K562 (cell line): ENCODE data around the gene ZKSCAN3. TPM values are rescaled to one million over a fixed set of nuclear protein-coding genes. Genes with fewer than 3 reads are reported as not detected.
A peak's percentile ranks its signal among the peaks of the same experiment; 100 is the strongest.

Experiments used
- CBX3 ChIP-seq, 2 experiments: IDR thresholded peaks; 1 replicate in 1 of 2; 2 replicates in 1 of 2; pipeline ENCODE4 v1.6.1; 2012; ENCODE audit warnings: inconsistent platforms in 2 of 2, low read length in 2 of 2, borderline replicate concordance in 1 of 2, control low read depth in 1 of 2
- DNMT1 ChIP-seq: fragments of 450-650 bp; IDR thresholded peaks from 2 replicates; pipeline ENCODE4 v1.6.1; 2016; ENCODE audit warnings: antibody characterized with exemption, mild to moderate bottlenecking
- HDAC6 ChIP-seq: IDR thresholded peaks from 2 replicates; pipeline ENCODE4 v1.6.1; 2012; ENCODE audit warnings: low read depth, mild to moderate bottlenecking, control low read depth, inconsistent platforms, low read length, moderate library complexity
- KDM1A ChIP-seq, 2 experiments: fragments of 450-650 bp; IDR thresholded peaks; 2 replicates each; pipeline ENCODE4 v1.6.1; 2016; ENCODE audit warnings: mild to moderate bottlenecking in 2 of 2
- NR2C1 ChIP-seq, 2 experiments: fragments of 450-650 bp; IDR thresholded peaks; 2 replicates each; pipeline ENCODE4 v1.6.1; 2017; ENCODE audit warnings: mild to moderate bottlenecking in 2 of 2, antibody characterized with exemption in 1 of 2, inconsistent platforms in 1 of 2, missing compliant biosample characterization in 1 of 2, missing genetic modification characterization in 1 of 2
- RBM25 ChIP-seq: fragments of 200-400 bp; formaldehyde crosslinking; IDR thresholded peaks from 2 replicates; pipeline ENCODE4 v1.6.1; 2018; ENCODE audit warnings: low read length, low read depth, moderate library complexity; ENCODE audit not compliant: severe bottlenecking
- TARDBP ChIP-seq: fragments of 450-650 bp; IDR thresholded peaks from 2 replicates; pipeline ENCODE4 v1.6.1; 2016
- TEAD4 ChIP-seq, 2 experiments: sonication (generic) in 1 of 2; formaldehyde crosslinking in 1 of 2; IDR thresholded peaks; 2 replicates each; pipeline versions ENCODE4 v1.6.1 to v1.8.0; 2012 to 2022; ENCODE audit warnings: borderline replicate concordance in 1 of 2, inconsistent platforms in 1 of 2, low read length in 1 of 2, mild to moderate bottlenecking in 1 of 2, missing genetic modification reagents in 1 of 2
- TRIM28 ChIP-seq: fragments of 450-650 bp; IDR thresholded peaks from 2 replicates; pipeline ENCODE4 v1.6.1; 2017
- ZNF224 ChIP-seq: sonication (generic); formaldehyde crosslinking; IDR thresholded peaks from 2 replicates; pipeline ENCODE4 v1.8.0; 2022; ENCODE audit warnings: mild to moderate bottlenecking, missing genetic modification reagents
- ZNF347 ChIP-seq: fragments of 450-650 bp; formaldehyde crosslinking; IDR thresholded peaks from 2 replicates; pipeline ENCODE4 v1.4.0; 2020; ENCODE audit warnings: low read depth, mild to moderate bottlenecking, moderate library complexity
- polyA plus RNA-seq, 8 experiments: library from polyadenylated mRNA; depleted of rRNA in 4 of 8; stranded (reverse) in 5 of 8; unstranded in 3 of 8; fragments of >200 nt; fragmentation: Nextera tagmentation in 2 of 8; fragmentation: Illumina TruSeq in 1 of 8; extraction: Ambion mirVana in 2 of 8; extraction: Trizol in 1 of 8; gene quantifications; 2 replicates each; pipeline versions ENCODE4 v1.2.1 to v1.2.3, GENCODE V29; 2011 to 2014; ENCODE audit warnings: inconsistent platforms in 1 of 8, missing spikeins in 1 of 8
- total RNA-seq, 7 experiments: library from RNA; depleted of rRNA in 6 of 7; stranded (reverse); fragments of >200 nt in 6 of 7; fragmentation: Illumina TruSeq in 2 of 7; extraction: Trizol in 2 of 7; gene quantifications; 2 replicates each; pipeline versions ENCODE4 v1.2.1 to v1.2.3, GENCODE V29; 2011 to 2021; ENCODE audit warnings: low replicate concordance in 1 of 7
- TF ChIP-seq, protein P1 (sequence below): fragments of 450-650 bp; IDR thresholded peaks from 2 replicates; pipeline ENCODE4 v1.6.1; 2016; ENCODE audit warnings: mild to moderate bottlenecking
- TF ChIP-seq, protein P2 (sequence below): fragments of 200-600 bp; sonication (generic); IDR thresholded peaks from one replicate; pipeline ENCODE4 v1.6.1; 2012; ENCODE audit warnings: mild to moderate bottlenecking, low read depth, low read length, inconsistent platforms

Gene ZKSCAN3
- total and polyA plus RNA-seq, 9 of the 15 experiments (the other 6 are each of a cell fraction or from before 2014, with no cell fraction given), result 3.0 to 12.4 (median 10.2) TPM

DNA sequence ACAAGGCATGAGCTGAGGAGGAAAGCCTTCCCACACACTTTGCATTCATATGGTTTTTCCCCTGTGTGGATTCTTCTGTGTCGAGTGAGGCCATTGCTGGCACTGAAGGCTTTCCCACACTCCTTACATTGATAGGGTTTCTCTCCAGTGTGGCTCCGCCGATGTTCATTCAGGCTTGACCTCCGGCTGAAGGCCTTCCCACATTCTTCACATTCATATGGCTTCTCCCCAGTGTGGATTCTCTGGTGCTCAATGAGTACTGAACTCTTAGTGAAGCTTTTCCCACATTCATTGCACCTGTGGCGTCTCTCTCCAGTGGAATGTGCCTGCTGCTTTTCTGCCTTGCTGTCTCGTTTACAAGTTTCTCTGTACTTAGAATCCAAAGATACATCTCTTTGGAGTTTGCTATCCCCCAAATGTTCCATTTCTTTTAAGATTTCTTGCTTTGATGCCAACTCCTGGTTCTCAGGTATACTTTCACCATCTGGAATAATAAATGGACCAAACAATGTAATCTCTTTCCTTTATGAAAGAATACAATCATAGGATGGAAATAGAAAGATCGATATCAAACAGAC, 23.3 kb upstream of the ZKSCAN3 start (continued):
- no peak for TF ChIP-seq DNMT1
- peak; percentile 95 for TF ChIP-seq HDAC6
- TF ChIP-seq ZNF224 (CRISPR knock-in tag), result no peak
- peak; percentile 11 to 99 for TF ChIP-seq CBX3 (IDR thresholded peaks at IDR 0.05; ENCODE audit: borderline replicate concordance in 1 of 2, low read length in 2 of 2)
- peak; percentile 46 for TF ChIP-seq TEAD4 (IDR thresholded peaks at IDR 0.05; ENCODE audit: low read length)
- no peak for TF ChIP-seq TEAD4 (CRISPR knock-in tag; IDR thresholded peaks at IDR 0.05; ENCODE audit: borderline replicate concordance)
- TF ChIP-seq RBM25, result peak; percentile 88
- TF ChIP-seq KDM1A (IDR thresholded peaks at IDR 0.05), result peak; percentile 59 to 70
- TF ChIP-seq, protein P1, sequence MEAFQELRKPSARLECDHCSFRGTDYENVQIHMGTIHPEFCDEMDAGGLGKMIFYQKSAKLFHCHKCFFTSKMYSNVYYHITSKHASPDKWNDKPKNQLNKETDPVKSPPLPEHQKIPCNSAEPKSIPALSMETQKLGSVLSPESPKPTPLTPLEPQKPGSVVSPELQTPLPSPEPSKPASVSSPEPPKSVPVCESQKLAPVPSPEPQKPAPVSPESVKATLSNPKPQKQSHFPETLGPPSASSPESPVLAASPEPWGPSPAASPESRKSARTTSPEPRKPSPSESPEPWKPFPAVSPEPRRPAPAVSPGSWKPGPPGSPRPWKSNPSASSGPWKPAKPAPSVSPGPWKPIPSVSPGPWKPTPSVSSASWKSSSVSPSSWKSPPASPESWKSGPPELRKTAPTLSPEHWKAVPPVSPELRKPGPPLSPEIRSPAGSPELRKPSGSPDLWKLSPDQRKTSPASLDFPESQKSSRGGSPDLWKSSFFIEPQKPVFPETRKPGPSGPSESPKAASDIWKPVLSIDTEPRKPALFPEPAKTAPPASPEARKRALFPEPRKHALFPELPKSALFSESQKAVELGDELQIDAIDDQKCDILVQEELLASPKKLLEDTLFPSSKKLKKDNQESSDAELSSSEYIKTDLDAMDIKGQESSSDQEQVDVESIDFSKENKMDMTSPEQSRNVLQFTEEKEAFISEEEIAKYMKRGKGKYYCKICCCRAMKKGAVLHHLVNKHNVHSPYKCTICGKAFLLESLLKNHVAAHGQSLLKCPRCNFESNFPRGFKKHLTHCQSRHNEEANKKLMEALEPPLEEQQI, result 0 out of 2 replicates have a peak, but pooled peaks have one; percentile 27
- TF ChIP-seq TRIM28, result peak; percentile 100
- TF ChIP-seq, protein P2, sequence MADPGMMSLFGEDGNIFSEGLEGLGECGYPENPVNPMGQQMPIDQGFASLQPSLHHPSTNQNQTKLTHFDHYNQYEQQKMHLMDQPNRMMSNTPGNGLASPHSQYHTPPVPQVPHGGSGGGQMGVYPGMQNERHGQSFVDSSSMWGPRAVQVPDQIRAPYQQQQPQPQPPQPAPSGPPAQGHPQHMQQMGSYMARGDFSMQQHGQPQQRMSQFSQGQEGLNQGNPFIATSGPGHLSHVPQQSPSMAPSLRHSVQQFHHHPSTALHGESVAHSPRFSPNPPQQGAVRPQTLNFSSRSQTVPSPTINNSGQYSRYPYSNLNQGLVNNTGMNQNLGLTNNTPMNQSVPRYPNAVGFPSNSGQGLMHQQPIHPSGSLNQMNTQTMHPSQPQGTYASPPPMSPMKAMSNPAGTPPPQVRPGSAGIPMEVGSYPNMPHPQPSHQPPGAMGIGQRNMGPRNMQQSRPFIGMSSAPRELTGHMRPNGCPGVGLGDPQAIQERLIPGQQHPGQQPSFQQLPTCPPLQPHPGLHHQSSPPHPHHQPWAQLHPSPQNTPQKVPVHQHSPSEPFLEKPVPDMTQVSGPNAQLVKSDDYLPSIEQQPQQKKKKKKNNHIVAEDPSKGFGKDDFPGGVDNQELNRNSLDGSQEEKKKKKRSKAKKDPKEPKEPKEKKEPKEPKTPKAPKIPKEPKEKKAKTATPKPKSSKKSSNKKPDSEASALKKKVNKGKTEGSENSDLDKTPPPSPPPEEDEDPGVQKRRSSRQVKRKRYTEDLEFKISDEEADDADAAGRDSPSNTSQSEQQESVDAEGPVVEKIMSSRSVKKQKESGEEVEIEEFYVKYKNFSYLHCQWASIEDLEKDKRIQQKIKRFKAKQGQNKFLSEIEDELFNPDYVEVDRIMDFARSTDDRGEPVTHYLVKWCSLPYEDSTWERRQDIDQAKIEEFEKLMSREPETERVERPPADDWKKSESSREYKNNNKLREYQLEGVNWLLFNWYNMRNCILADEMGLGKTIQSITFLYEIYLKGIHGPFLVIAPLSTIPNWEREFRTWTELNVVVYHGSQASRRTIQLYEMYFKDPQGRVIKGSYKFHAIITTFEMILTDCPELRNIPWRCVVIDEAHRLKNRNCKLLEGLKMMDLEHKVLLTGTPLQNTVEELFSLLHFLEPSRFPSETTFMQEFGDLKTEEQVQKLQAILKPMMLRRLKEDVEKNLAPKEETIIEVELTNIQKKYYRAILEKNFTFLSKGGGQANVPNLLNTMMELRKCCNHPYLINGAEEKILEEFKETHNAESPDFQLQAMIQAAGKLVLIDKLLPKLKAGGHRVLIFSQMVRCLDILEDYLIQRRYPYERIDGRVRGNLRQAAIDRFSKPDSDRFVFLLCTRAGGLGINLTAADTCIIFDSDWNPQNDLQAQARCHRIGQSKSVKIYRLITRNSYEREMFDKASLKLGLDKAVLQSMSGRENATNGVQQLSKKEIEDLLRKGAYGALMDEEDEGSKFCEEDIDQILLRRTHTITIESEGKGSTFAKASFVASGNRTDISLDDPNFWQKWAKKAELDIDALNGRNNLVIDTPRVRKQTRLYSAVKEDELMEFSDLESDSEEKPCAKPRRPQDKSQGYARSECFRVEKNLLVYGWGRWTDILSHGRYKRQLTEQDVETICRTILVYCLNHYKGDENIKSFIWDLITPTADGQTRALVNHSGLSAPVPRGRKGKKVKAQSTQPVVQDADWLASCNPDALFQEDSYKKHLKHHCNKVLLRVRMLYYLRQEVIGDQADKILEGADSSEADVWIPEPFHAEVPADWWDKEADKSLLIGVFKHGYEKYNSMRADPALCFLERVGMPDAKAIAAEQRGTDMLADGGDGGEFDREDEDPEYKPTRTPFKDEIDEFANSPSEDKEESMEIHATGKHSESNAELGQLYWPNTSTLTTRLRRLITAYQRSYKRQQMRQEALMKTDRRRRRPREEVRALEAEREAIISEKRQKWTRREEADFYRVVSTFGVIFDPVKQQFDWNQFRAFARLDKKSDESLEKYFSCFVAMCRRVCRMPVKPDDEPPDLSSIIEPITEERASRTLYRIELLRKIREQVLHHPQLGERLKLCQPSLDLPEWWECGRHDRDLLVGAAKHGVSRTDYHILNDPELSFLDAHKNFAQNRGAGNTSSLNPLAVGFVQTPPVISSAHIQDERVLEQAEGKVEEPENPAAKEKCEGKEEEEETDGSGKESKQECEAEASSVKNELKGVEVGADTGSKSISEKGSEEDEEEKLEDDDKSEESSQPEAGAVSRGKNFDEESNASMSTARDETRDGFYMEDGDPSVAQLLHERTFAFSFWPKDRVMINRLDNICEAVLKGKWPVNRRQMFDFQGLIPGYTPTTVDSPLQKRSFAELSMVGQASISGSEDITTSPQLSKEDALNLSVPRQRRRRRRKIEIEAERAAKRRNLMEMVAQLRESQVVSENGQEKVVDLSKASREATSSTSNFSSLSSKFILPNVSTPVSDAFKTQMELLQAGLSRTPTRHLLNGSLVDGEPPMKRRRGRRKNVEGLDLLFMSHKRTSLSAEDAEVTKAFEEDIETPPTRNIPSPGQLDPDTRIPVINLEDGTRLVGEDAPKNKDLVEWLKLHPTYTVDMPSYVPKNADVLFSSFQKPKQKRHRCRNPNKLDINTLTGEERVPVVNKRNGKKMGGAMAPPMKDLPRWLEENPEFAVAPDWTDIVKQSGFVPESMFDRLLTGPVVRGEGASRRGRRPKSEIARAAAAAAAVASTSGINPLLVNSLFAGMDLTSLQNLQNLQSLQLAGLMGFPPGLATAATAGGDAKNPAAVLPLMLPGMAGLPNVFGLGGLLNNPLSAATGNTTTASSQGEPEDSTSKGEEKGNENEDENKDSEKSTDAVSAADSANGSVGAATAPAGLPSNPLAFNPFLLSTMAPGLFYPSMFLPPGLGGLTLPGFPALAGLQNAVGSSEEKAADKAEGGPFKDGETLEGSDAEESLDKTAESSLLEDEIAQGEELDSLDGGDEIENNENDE, result no peak
- no peak for TF ChIP-seq TARDBP
- no peak for TF ChIP-seq NR2C1 (IDR thresholded peaks at IDR 0.05)
- no peak for TF ChIP-seq NR2C1 (tag; IDR thresholded peaks at IDR 0.05)
- no peak for TF ChIP-seq ZNF347 (CRISPR knock-in tag)
